ENCODE data around the gene CCDC33.

CCDC33 gene

DNA sequence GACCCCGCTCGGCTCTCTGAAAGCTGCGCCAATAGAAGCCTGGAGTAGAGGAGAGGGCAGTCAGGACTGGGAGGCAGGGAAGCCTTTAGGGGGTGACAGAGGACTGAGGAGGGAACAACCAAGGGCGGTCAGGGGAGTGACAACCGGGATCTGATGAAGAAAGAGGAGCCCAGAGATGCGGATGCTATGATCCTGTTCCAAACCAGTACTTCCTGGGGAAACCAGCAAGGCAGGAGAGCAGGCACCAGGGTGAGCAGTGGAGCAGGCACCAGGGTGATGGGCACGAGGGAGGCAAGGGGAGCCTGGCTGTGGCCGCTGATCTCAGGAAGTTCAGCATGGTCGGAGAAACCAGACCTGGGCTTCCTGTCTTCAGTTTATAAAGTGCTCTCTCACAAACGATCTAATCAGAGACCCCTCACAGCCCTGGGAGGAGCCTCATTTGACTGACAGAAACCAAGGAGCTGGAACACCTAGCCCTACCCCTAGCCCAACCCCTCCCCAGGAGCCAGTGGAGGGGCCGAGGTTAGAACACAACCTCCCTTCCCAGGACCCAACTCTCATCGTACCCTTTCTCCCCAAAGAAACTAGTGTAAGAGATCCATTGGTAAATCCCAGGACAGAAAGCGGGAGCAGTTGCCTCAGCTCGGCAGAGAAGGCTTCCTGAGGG lies 34.9 kb downstream of the CCDC33 start:
- no peak for DNase-seq (ENCODE audit: low read depth)
- TF ChIP-seq, protein P1, sequence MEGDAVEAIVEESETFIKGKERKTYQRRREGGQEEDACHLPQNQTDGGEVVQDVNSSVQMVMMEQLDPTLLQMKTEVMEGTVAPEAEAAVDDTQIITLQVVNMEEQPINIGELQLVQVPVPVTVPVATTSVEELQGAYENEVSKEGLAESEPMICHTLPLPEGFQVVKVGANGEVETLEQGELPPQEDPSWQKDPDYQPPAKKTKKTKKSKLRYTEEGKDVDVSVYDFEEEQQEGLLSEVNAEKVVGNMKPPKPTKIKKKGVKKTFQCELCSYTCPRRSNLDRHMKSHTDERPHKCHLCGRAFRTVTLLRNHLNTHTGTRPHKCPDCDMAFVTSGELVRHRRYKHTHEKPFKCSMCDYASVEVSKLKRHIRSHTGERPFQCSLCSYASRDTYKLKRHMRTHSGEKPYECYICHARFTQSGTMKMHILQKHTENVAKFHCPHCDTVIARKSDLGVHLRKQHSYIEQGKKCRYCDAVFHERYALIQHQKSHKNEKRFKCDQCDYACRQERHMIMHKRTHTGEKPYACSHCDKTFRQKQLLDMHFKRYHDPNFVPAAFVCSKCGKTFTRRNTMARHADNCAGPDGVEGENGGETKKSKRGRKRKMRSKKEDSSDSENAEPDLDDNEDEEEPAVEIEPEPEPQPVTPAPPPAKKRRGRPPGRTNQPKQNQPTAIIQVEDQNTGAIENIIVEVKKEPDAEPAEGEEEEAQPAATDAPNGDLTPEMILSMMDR (conservative IDR thresholded peaks at IDR 0.05; ENCODE audit: low read depth, low read length): no peak
- no peak overlapping the region for H3K4me3 ChIP-seq (ENCODE audit: low read depth, low read length)

DNA sequence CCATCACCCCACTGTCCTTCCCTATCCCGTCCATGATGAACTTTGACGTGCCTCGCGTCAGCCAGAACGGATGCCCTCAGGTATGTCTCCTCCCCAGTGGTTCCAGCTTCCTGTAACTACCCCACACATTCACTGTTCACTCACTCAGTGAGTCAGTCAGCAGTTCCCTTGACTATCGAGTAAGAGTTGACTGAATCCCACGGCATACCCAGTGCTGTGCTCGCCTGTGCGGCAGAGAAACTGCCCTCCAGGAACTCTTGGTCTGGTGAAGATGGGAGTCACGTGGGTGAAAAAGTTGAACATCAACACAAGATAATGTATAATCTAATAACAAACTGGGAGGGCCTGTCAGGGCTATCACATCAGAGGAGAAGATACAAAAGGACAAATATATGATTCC lies 36.7 kb downstream of the CCDC33 start:
- no peak for DNase-seq (ENCODE audit: low read depth)
- no peak overlapping the region for H3K4me3 ChIP-seq (ENCODE audit: low read depth, low read length)
- TF ChIP-seq, protein P1 (conservative IDR thresholded peaks at IDR 0.05; ENCODE audit: low read depth, low read length): no peak

DNA sequence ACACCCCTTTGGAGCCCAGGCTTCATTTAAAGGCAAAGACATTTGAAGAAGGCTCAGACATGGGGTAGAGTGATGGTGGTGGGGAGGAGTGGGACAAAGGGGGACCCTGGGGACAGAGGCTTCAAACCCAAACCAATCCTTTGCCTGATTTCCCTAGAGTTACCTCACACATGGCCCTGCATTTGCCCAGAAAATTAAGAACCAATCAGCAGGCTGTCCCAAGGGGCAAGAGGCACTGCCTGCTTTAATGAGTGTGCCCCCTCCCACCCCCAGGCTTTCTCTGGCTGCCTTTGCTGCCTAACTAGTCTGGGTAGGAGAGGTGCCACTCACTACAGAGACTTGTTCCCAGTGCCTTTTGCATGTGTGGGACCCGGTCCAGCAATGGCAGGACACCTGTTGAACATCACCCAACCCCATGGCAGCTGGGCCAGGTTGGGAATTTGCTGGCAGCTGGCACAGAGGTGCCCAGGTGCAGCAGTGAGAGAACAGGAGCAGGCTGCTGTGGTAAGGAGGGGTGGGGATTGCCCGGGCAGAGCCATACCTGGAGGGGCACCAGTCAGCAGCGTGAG lies 38.4 kb downstream of the CCDC33 start:
- DNase-seq (ENCODE audit: low read depth): no peak
- TF ChIP-seq, protein P1 (conservative IDR thresholded peaks at IDR 0.05; ENCODE audit: low read depth, low read length): no peak
- no peak overlapping the region for H3K4me3 ChIP-seq (ENCODE audit: low read depth, low read length)

DNA sequence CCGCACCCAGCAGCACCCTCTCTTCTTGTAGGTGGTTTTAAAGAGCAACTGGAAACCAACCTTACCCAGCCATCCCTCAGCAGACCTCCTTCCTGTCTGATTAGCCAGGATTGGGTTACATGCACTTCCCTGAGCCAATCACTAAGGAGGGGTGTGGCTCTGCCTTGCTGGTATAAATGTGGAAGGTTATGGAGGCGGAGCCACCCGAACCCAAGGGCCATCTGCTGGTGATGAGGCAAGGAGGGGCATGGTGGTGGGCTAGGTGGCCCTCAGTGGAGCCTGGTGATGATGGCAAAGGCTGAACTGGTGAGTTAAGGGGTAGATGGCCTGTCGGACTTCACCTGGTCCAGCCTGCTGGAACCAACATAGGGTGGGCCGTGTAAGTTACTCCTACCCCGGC lies 39.8 kb downstream of the CCDC33 start:
- TF ChIP-seq, protein P1 (conservative IDR thresholded peaks at IDR 0.05; ENCODE audit: low read depth, low read length): no peak
- H3K4me3 ChIP-seq (ENCODE audit: low read depth, low read length): no peak overlapping the region
- DNase-seq (ENCODE audit: low read depth): no peak

DNA sequence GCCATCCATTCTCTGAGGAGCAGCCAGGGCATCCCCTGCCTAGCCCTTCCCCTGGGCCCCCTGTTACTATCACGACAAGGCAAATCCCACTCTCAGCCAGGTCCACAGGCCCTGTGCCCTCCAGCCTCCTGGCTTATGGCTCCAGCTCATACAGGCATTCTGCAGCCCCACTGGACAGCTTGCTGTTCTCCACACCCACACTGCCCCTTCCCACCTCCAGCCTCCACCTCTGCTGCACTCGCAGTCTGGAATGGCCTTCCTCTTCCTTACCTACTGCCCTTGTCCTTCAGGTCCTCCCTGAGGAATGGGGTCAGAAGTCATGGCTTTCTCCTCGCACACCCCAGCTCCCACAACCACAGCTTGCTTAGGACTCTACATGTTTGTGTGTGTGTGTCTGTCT lies 40.4 kb downstream of the CCDC33 start:
- TF ChIP-seq, protein P1 (conservative IDR thresholded peaks at IDR 0.05; ENCODE audit: low read depth, low read length): no peak
- DNase-seq (ENCODE audit: low read depth): no peak
- no peak overlapping the region for H3K4me3 ChIP-seq (ENCODE audit: low read depth, low read length)

DNA sequence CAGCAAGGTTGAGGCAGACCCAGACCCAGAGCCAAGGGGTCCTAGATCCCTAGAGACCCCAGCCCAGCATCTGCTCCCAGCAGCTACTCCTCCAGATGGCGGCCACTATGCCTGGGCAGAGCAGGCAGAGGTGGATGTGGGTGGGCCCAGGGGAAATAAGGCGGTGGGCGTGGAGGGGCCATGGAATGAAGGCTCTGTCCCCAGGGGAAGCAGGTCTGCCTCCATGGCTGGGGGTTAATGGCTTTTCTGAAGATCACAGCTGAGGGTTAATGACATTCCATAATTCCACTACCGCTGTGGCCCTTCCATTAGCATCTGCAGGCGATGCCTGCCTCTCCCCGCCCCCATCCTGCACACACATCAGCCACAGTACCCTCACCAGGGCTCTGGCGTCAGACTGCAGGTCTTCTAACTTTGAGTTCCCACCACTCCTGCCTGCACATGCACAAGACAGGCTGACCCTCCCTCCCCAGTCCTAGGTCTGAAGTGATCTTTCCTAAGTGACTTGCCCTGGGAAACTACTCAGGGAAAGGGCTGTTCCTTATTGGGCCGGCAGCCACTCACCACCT lies 41.2 kb downstream of the CCDC33 start:
- TF ChIP-seq, protein P1 (conservative IDR thresholded peaks at IDR 0.05; ENCODE audit: low read depth, low read length): no peak
- H3K4me3 ChIP-seq (ENCODE audit: low read depth, low read length): no peak overlapping the region
- DNase-seq (ENCODE audit: low read depth): no peak

DNA sequence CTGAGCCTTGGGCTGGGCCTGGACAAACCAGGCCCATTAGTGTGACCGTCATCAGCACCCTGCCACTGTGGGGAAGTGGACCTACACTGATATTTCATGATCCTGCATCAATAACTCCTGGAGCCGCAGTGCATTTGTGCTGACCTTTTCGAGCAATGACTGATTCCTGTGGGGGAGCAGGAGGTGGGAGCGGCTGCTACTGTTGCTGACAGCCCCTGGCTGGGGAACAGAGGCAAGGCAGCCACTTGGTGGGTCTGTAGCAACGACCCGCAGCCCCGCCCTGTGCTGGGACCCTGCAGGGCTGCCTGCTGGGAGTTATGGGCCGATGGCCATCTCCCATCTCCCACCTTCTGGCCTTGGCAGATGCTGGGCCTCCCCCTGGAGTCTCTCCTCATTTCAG lies 42.1 kb downstream of the CCDC33 start:
- no peak overlapping the region for H3K4me3 ChIP-seq (ENCODE audit: low read depth, low read length)
- TF ChIP-seq, protein P1 (conservative IDR thresholded peaks at IDR 0.05; ENCODE audit: low read depth, low read length): no peak
- no peak for DNase-seq (ENCODE audit: low read depth)
